Mesenchymal stem cell (in vitro differentiated cells and primary cell): ENCODE data around the gene WWTR1.

ENCODE experiments used
- DNase-seq: peaks from one replicate; pipeline ENCODE4 v3.0.0-alpha.2; 2013
- H2AFZ ChIP-seq: one replicate; pipeline ENCODE4 v1.6.1; 2013; ENCODE audit warnings: low read depth, mild to moderate bottlenecking, control low read depth, inconsistent platforms, low read length, moderate library complexity
- H2AK5ac ChIP-seq: 2 replicates; pipeline ENCODE4 v1.6.1; 2013; ENCODE audit warnings: low read length, moderate library complexity, mild to moderate bottlenecking, inconsistent platforms; ENCODE audit not compliant: severe bottlenecking
- H2BK120ac ChIP-seq: one replicate; pipeline ENCODE4 v1.6.1; 2013; ENCODE audit warnings: low read depth, mild to moderate bottlenecking, inconsistent platforms, low read length, moderate library complexity
- H2BK12ac ChIP-seq, 2 experiments: one replicate each; pipeline ENCODE4 v1.6.1; 2013; ENCODE audit warnings: inconsistent platforms in 2 of 2, low read length in 2 of 2, mild to moderate bottlenecking in 2 of 2, moderate library complexity in 2 of 2, control low read depth in 1 of 2
- H2BK15ac ChIP-seq: one replicate; pipeline ENCODE4 v1.6.1; 2013; ENCODE audit warnings: mild to moderate bottlenecking, low read depth, inconsistent platforms; ENCODE audit not compliant: poor library complexity, severe bottlenecking
- H2BK5ac ChIP-seq: 2 replicates; pipeline ENCODE4 v1.6.1; 2013; ENCODE audit warnings: low read depth, mild to moderate bottlenecking, low read length, control low read depth, inconsistent platforms; ENCODE audit not compliant: poor library complexity, severe bottlenecking
- H3K14ac ChIP-seq, 2 experiments: one replicate each; pipeline ENCODE4 v1.6.1; 2013; ENCODE audit warnings: inconsistent platforms in 2 of 2, low read length in 2 of 2, control low read depth in 1 of 2, mild to moderate bottlenecking in 1 of 2, moderate library complexity in 1 of 2
- H3K18ac ChIP-seq, 2 experiments: one replicate each; pipeline ENCODE4 v1.6.1; 2013; ENCODE audit warnings: inconsistent platforms in 2 of 2, low read length in 2 of 2, control low read depth in 1 of 2, low read depth in 1 of 2, mild to moderate bottlenecking in 1 of 2
- H3K23ac ChIP-seq, 2 experiments: one replicate each; pipeline ENCODE4 v1.6.1; 2013; ENCODE audit warnings: inconsistent platforms in 2 of 2, low read length in 2 of 2, mild to moderate bottlenecking in 2 of 2, moderate library complexity in 2 of 2, control low read depth in 1 of 2
- H3K27ac ChIP-seq: 2 replicates; pipeline ENCODE4 v1.5.1; 2013; ENCODE audit warnings: mild to moderate bottlenecking, moderate library complexity, low read length, control low read depth, inconsistent platforms; ENCODE audit not compliant: poor library complexity, severe bottlenecking
- H3K27me3 ChIP-seq, 2 experiments: 2 replicates each; pipeline versions ENCODE4 v1.6.1 to v1.7.0; 2013; ENCODE audit warnings: low read length in 2 of 2, mild to moderate bottlenecking in 2 of 2, moderate library complexity in 2 of 2, control low read depth in 1 of 2, inconsistent platforms in 1 of 2; ENCODE audit not compliant: control insufficient read depth in 1 of 2, insufficient read depth in 1 of 2
- H3K36me3 ChIP-seq, 2 experiments: 2 replicates each; pipeline versions ENCODE4 v1.6.1 to v1.7.0; 2013; ENCODE audit warnings: low read length in 2 of 2, control low read depth in 1 of 2, inconsistent platforms in 1 of 2, low read depth in 1 of 2, mild to moderate bottlenecking in 1 of 2; ENCODE audit not compliant: insufficient read depth in 2 of 2, control insufficient read depth in 1 of 2
- H3K4ac ChIP-seq, 2 experiments: one replicate each; pipeline ENCODE4 v1.6.1; 2013; ENCODE audit warnings: inconsistent platforms in 2 of 2, low read length in 2 of 2, mild to moderate bottlenecking in 2 of 2, moderate library complexity in 2 of 2, control low read depth in 1 of 2, low read depth in 1 of 2
- H3K4me1 ChIP-seq: 2 replicates; pipeline ENCODE4 v1.6.1; 2013; ENCODE audit warnings: low read depth, low read length, control low read depth; ENCODE audit not compliant: control insufficient read depth, insufficient read depth
- H3K4me2 ChIP-seq: 2 replicates; pipeline ENCODE4 v1.6.1; 2013; ENCODE audit warnings: low read length, mild to moderate bottlenecking, inconsistent platforms; ENCODE audit not compliant: poor library complexity, severe bottlenecking
- H3K4me3 ChIP-seq, 2 experiments: 2 replicates each; pipeline versions ENCODE4 v1.5.1 to v1.7.0; 2013; ENCODE audit warnings: low read length in 2 of 2, mild to moderate bottlenecking in 2 of 2, control low read depth in 1 of 2, low read depth in 1 of 2; ENCODE audit not compliant: insufficient read depth in 1 of 2
- H3K79me1 ChIP-seq: replicated peaks from 2 replicates; pipeline ENCODE4 v1.6.1; 2013; ENCODE audit warnings: mild to moderate bottlenecking, control low read depth, low read length, inconsistent platforms; ENCODE audit not compliant: poor library complexity, severe bottlenecking
- H3K9ac ChIP-seq: 2 replicates; pipeline ENCODE4 v1.7.0; 2013; ENCODE audit warnings: mild to moderate bottlenecking, low read length, moderate library complexity
- H3K9me3 ChIP-seq: 2 replicates; pipeline ENCODE4 v1.7.0; 2013; ENCODE audit warnings: mild to moderate bottlenecking, low read length; ENCODE audit not compliant: control insufficient read depth
- H4K8ac ChIP-seq: one replicate; pipeline ENCODE4 v1.6.1; 2013; ENCODE audit warnings: inconsistent platforms, mild to moderate bottlenecking, low read length, moderate library complexity
- H4K91ac ChIP-seq: one replicate; pipeline ENCODE4 v1.6.1; 2013; ENCODE audit warnings: mild to moderate bottlenecking, low read length, inconsistent platforms
- WGBS: methylation state at CpG from one replicate; pipeline ENCODE4 v1.1.7; 2013; ENCODE audit warnings: mixed read lengths; 5-methylcytosine and 5-hydroxymethylcytosine counted together

The WWTR1 gene

GRCh38 chr3:149611149-149611548 is 46.7 kb downstream of the WWTR1 start:
- Histone ChIP-seq H3K23ac (no peak overlapping the region), H3K4ac (no peak overlapping the region), H4K91ac (no peak overlapping the region), H2AK5ac (no peak overlapping the region), H2BK120ac (no peak overlapping the region), H3K4me1 (peaks cover 12% of the 10 kb centered on the region), H3K36me3 (peaks cover 0 to 47% of the 10 kb centered on the region in 2 experiments), H3K4me3 (no peak overlapping the region), H2BK12ac (no peak overlapping the region), H3K4me2 (no peak overlapping the region), H2BK5ac (no peak overlapping the region), H3K9ac (no peak overlapping the region), H3K14ac (peak overlapping the region in 1 of 2 experiments; percentile 41), H3K18ac (peak overlapping the region in 1 of 2 experiments; percentile 48), H3K9me3 (no peaks in the 10 kb centered on the region), H3K79me1 (peaks cover 3% of the 10 kb centered on the region), H2AFZ (no peak overlapping the region), H4K8ac (no peak overlapping the region), H3K27me3 (no peaks in the 10 kb centered on the region), H3K27ac (no peak overlapping the region), H2BK15ac (no peak overlapping the region)
- no peak for DNase-seq
- WGBS, result 100% methylated on average over 2 of the region's 2 CpGs

- no peak overlapping the region for H3K4me3 ChIP-seq
- peak; percentile 69 for DNase-seq
- H3K27me3 ChIP-seq, result no peaks in the 10 kb centered on the region
- H3K18ac ChIP-seq, result peak overlapping the region; percentile 40 to 70
- H2BK5ac ChIP-seq, result no peak overlapping the region
- H3K23ac ChIP-seq, result no peak overlapping the region
- H2BK15ac ChIP-seq, result no peak overlapping the region
- no peak overlapping the region for H2AFZ ChIP-seq
- H3K27ac ChIP-seq, result peak overlapping the region; percentile 60
- no peak overlapping the region for H3K14ac ChIP-seq
- no peak overlapping the region for H2BK120ac ChIP-seq
- no peak overlapping the region for H2BK12ac ChIP-seq
- no peak overlapping the region for H4K91ac ChIP-seq
- H2AK5ac ChIP-seq, result peak overlapping the region; percentile 65
- WGBS, result 49% methylated on average over 4 of the region's 6 CpGs
- peaks cover 0 to 47% of the 10 kb centered on the region in 2 experiments for H3K36me3 ChIP-seq
- H3K4ac ChIP-seq, result peak overlapping the region in 1 of 2 experiments; percentile 16
- H3K4me2 ChIP-seq, result no peak overlapping the region
- peak overlapping the region; percentile 28 for H3K9ac ChIP-seq
- peaks cover 12% of the 10 kb centered on the region for H3K4me1 ChIP-seq
- peaks cover 3% of the 10 kb centered on the region for H3K79me1 ChIP-seq
- H3K9me3 ChIP-seq, result no peaks in the 10 kb centered on the region
- H4K8ac ChIP-seq, result peak overlapping the region; percentile 76
Observed at GRCh38 chr3:149610351-149611105, 47.3 kb downstream of the WWTR1 start.

GRCh38 chr3:149609595-149609994 is 48.2 kb downstream of the WWTR1 start:
- Histone ChIP-seq H2BK12ac (no peak overlapping the region), H4K8ac (no peak overlapping the region), H2AFZ (no peak overlapping the region), H3K27ac (peak overlapping the region; percentile 79), H2BK5ac (no peak overlapping the region), H3K79me1 (peaks cover 3% of the 10 kb centered on the region), H3K9me3 (no peaks in the 10 kb centered on the region), H3K18ac (no peak overlapping the region), H4K91ac (no peak overlapping the region), H3K9ac (peak overlapping the region; percentile 28), H3K23ac (no peak overlapping the region), H3K4ac (no peak overlapping the region), H3K27me3 (no peaks in the 10 kb centered on the region), H2AK5ac (no peak overlapping the region), H2BK120ac (no peak overlapping the region), H3K14ac (no peak overlapping the region), H3K36me3 (peaks cover under 1 to 55% of the 10 kb centered on the region in 2 experiments), H3K4me1 (peaks cover 15% of the 10 kb centered on the region), H3K4me3 (no peak overlapping the region), H3K4me2 (no peak overlapping the region), H2BK15ac (no peak overlapping the region)
- WGBS, result 2% methylated on average over 4 of the region's 4 CpGs
- DNase-seq, result peak; percentile 48

GRCh38 chr3:149608987-149609386 is 48.8 kb downstream of the WWTR1 start:
- peaks cover 3% of the 10 kb centered on the region for H3K79me1 ChIP-seq

More at GRCh38 chr3:149608987-149609386, 48.8 kb downstream of the WWTR1 start:
- H3K9ac ChIP-seq, result peak overlapping the region; percentile 28
- H3K18ac ChIP-seq, result no peak overlapping the region
- H3K4me2 ChIP-seq, result no peak overlapping the region
- peaks cover 3 to 55% of the 10 kb centered on the region in 2 experiments for H3K36me3 ChIP-seq
- H2BK5ac ChIP-seq, result no peak overlapping the region
- DNase-seq, result no peak
- 94% methylated on average over 2 of the region's 3 CpGs for WGBS
- H3K4ac ChIP-seq, result peak overlapping the region in 1 of 2 experiments; percentile 76
- H3K4me3 ChIP-seq, result no peak overlapping the region
- peak overlapping the region; percentile 86 for H2AK5ac ChIP-seq
- H4K91ac ChIP-seq, result no peak overlapping the region
- peak overlapping the region; percentile 55 for H3K27ac ChIP-seq
- H3K4me1 ChIP-seq, result peaks cover 21% of the 10 kb centered on the region
- H4K8ac ChIP-seq, result no peak overlapping the region
- no peak overlapping the region for H3K23ac ChIP-seq
- peak overlapping the region in 1 of 2 experiments; percentile 70 for H2BK12ac ChIP-seq
- no peak overlapping the region for H3K14ac ChIP-seq
- H2BK15ac ChIP-seq, result no peak overlapping the region
- no peak overlapping the region for H2BK120ac ChIP-seq
- no peaks in the 10 kb centered on the region for H3K27me3 ChIP-seq
- H3K9me3 ChIP-seq, result no peaks in the 10 kb centered on the region
- no peak overlapping the region for H2AFZ ChIP-seq
